MM.1S (cell line): ENCODE results near the gene PON2.
"Not testable (repeated sequence)": the region's sequence is repeated elsewhere in the genome, so short reads cannot be mapped to it uniquely, and the experiment has no call there.

Experiments
- EZH2 ChIP-seq: fragments of 300-600 bp; sonication (generic); optimal IDR thresholded peaks from 2 replicates; pipeline ENCODE3; 2017; ENCODE audit warnings: low read depth, mild to moderate bottlenecking, antibody characterized with exemption, low read length, mixed read lengths
- TF ChIP-seq, protein P1 (sequence below): fragments of 300-600 bp; sonication (generic); IDR thresholded peaks from 2 replicates; pipeline ENCODE4 v1.5.1; 2016; ENCODE audit warnings: antibody characterized with exemption, low read length, mixed read lengths

- TF ChIP-seq, protein P1, sequence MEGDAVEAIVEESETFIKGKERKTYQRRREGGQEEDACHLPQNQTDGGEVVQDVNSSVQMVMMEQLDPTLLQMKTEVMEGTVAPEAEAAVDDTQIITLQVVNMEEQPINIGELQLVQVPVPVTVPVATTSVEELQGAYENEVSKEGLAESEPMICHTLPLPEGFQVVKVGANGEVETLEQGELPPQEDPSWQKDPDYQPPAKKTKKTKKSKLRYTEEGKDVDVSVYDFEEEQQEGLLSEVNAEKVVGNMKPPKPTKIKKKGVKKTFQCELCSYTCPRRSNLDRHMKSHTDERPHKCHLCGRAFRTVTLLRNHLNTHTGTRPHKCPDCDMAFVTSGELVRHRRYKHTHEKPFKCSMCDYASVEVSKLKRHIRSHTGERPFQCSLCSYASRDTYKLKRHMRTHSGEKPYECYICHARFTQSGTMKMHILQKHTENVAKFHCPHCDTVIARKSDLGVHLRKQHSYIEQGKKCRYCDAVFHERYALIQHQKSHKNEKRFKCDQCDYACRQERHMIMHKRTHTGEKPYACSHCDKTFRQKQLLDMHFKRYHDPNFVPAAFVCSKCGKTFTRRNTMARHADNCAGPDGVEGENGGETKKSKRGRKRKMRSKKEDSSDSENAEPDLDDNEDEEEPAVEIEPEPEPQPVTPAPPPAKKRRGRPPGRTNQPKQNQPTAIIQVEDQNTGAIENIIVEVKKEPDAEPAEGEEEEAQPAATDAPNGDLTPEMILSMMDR = not testable (repeated sequence)
- TF ChIP-seq EZH2 = not testable (repeated sequence)
Observed at GRCh38 chr7:95460653-95461052, 25.8 kb upstream of the PON2 start.
